ENCODE measurements around the gene GOPC. TPM values are rescaled to one million over a fixed set of nuclear protein-coding genes. Genes with fewer than 3 reads are reported as not detected.

Gene GOPC
- total RNA-seq, 1 experiment from 2014 or later = 53.2 TPM

GRCh38 chr6:117555262-117555849 lies 47.0 kb downstream of the GOPC start:
- DNase-seq (ENCODE audit: unreplicated experiment) = peak; percentile 20
- intact Hi-C loops (cut with micrococcal nuclease) = loop anchor here (5.0 kb wide), 1 partner anchor 47 kb away; the partner anchor contains the start of gene GOPC
- TF ChIP-seq CTCF (IDR thresholded peaks at IDR 0.05; ENCODE audit: unreplicated experiment) = no peak
- POLR2A ChIA-PET = interaction anchor here (0.6 to 4.1 kb wide), 2 partner anchors 9 to 106 kb away, joined by 4 to 31 read pairs; no protein-coding TSS in a partner anchor
- Mint-ChIP-seq H3K36me3 (ENCODE audit: insufficient read depth, unreplicated experiment) (peaks cover 29% of the 10 kb centered on the region), H3K9me3 (ENCODE audit: unreplicated experiment) (no peaks in the 10 kb centered on the region), H3K4me3 (ENCODE audit: unreplicated experiment) (no peak overlapping the region), H3K4me1 (ENCODE audit: insufficient read depth, unreplicated experiment) (peaks cover 18% of the 10 kb centered on the region), H3K27me3 (ENCODE audit: insufficient read depth, unreplicated experiment) (no peaks in the 10 kb centered on the region), H3K27ac (ENCODE audit: low read depth, unreplicated experiment) (peak overlapping the region; percentile 60)
- no TSS peak for BruUV-seq (replicated peaks)
- CTCF ChIA-PET = interaction anchor here (0.6 to 7.1 kb wide), 30 partner anchors 9 to 983 kb away, joined by 3 to 84 read pairs (median 5); partner anchors contain the start of gene ROS1

GRCh38 chr6:117553142-117553541 lies 49.2 kb downstream of the GOPC start:
- peaks cover 30% of the 10 kb centered on the region for H3K36me3 Mint-ChIP-seq (ENCODE audit: insufficient read depth, unreplicated experiment)
- H3K4me3 Mint-ChIP-seq (ENCODE audit: unreplicated experiment) = no peak overlapping the region
- TF ChIP-seq CTCF (IDR thresholded peaks at IDR 0.05; ENCODE audit: unreplicated experiment) = no peak
- intact Hi-C loops (cut with micrococcal nuclease) = no loop called here
- ChIA-PET POLR2A (interaction anchor here (0.6 to 1.2 kb wide), 3 partner anchors 26 to 161 kb away, joined by 3 to 4 read pairs (median 3); no protein-coding TSS in a partner anchor), CTCF (interaction anchor here (0.7 to 1.5 kb wide), 2 partner anchors 57 to 103 kb away, joined by 3 to 14 read pairs; no protein-coding TSS in a partner anchor)
- no peak overlapping the region for H3K27ac Mint-ChIP-seq (ENCODE audit: low read depth, unreplicated experiment)
- BruUV-seq (replicated peaks) = no TSS peak
- H3K9me3 Mint-ChIP-seq (ENCODE audit: unreplicated experiment) = no peaks in the 10 kb centered on the region
- no peak for DNase-seq (ENCODE audit: unreplicated experiment)
- H3K27me3 Mint-ChIP-seq (ENCODE audit: insufficient read depth, unreplicated experiment) = no peaks in the 10 kb centered on the region
- H3K4me1 Mint-ChIP-seq (ENCODE audit: insufficient read depth, unreplicated experiment) = peaks cover 18% of the 10 kb centered on the region

GRCh38 chr6:117552618-117553017 lies 49.7 kb downstream of the GOPC start:
- CTCF ChIA-PET = interaction anchor here (0.6 to 1.5 kb wide), 6 partner anchors 8 to 209 kb away, joined by 3 to 14 read pairs (median 3); no protein-coding TSS in a partner anchor
- POLR2A ChIA-PET = interaction anchor here (0.6 to 1.2 kb wide), 2 partner anchors 70 to 161 kb away, joined by 3 read pairs; no protein-coding TSS in a partner anchor
- Mint-ChIP-seq H3K9me3 (ENCODE audit: unreplicated experiment) (no peaks in the 10 kb centered on the region), H3K27me3 (ENCODE audit: insufficient read depth, unreplicated experiment) (no peaks in the 10 kb centered on the region), H3K4me1 (ENCODE audit: insufficient read depth, unreplicated experiment) (peaks cover 18% of the 10 kb centered on the region), H3K4me3 (ENCODE audit: unreplicated experiment) (no peak overlapping the region), H3K36me3 (ENCODE audit: insufficient read depth, unreplicated experiment) (peaks cover 29% of the 10 kb centered on the region), H3K27ac (ENCODE audit: low read depth, unreplicated experiment) (no peak overlapping the region)
- no peak for TF ChIP-seq CTCF (IDR thresholded peaks at IDR 0.05; ENCODE audit: unreplicated experiment)
- DNase-seq (ENCODE audit: unreplicated experiment) = no peak
- BruUV-seq (replicated peaks) = no TSS peak
- intact Hi-C loops (cut with micrococcal nuclease) = no loop called here

- intact Hi-C loops (cut with micrococcal nuclease) = no loop called here
- no TSS peak for BruUV-seq (replicated peaks)
- no peaks in the 10 kb centered on the region for H3K27me3 Mint-ChIP-seq (ENCODE audit: insufficient read depth, unreplicated experiment)
- peaks cover 42% of the 10 kb centered on the region for H3K36me3 Mint-ChIP-seq (ENCODE audit: insufficient read depth, unreplicated experiment)
- TF ChIP-seq CTCF (IDR thresholded peaks at IDR 0.05; ENCODE audit: unreplicated experiment) = no peak
- ChIA-PET CTCF (interaction anchor here (0.6 to 1.5 kb wide), 11 partner anchors 53 to 189 kb away, joined by 3 to 6 read pairs (median 3); no protein-coding TSS in a partner anchor), POLR2A (interaction anchor here (0.6 to 3.0 kb wide), 4 partner anchors 67 to 125 kb away, joined by 3 to 16 read pairs (median 4); partner anchors contain the start of genes DCBLD1 and ROS1)
- peaks cover 20% of the 10 kb centered on the region for H3K4me1 Mint-ChIP-seq (ENCODE audit: insufficient read depth, unreplicated experiment)
- peak overlapping the region; percentile 13 for H3K27ac Mint-ChIP-seq (ENCODE audit: low read depth, unreplicated experiment)
- no peak overlapping the region for H3K4me3 Mint-ChIP-seq (ENCODE audit: unreplicated experiment)
- no peaks in the 10 kb centered on the region for H3K9me3 Mint-ChIP-seq (ENCODE audit: unreplicated experiment)
- DNase-seq (ENCODE audit: unreplicated experiment) = no peak
Observed at GRCh38 chr6:117550618-117551242, 51.6 kb downstream of the GOPC start.

Data from MCF 10A (cell line).